HG02885 (cell line): Measurements from ENCODE around the gene NXPH2.

Experiments
- ATAC-seq: cut with Tn5 transposase; IDR thresholded peaks from one replicate; pipeline ENCODE4 v1.9.1; 2021; ENCODE audit warnings: mild to moderate bottlenecking; ENCODE audit not compliant: unreplicated experiment, poor library complexity

The NXPH2 gene

DNA sequence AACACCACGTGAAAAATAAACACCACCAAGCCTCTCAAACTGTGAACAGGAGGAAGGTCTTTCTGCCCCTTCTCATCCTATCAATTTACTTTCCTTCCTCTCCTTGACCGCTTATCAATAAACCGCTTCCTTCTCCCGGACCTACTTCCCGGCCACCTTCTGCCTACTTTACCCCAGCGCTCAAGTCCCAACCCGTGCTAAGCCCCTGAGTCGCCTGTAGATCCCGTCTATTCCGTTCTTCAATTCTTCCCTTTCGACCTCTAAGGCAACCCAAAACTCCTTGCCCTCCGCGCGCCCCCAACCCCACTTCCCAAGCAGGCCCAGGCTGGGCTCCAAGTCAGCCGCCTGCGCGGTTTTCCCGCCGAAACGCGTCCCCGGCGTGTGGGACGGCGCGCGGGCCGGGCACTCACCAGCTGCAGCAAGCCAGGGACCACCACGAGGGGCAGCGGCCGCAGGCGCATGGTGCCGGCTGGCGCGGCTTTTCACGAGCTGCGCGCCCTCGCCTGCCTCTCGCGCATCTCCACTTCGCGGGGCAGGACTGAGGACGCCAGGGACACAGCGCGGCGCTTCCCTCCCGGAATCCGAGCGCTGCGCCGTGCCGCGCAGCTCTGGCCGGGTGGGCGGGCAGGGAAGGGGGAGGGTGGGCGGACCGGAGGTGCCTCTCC lies at the start of gene NXPH2:
TSS of gene NXPH2 (minus strand) at position 610 of the 665 bp plus-strand sequence. CDS start at position 461, 149 bp downstream.
- ATAC-seq, result no peak

DNA sequence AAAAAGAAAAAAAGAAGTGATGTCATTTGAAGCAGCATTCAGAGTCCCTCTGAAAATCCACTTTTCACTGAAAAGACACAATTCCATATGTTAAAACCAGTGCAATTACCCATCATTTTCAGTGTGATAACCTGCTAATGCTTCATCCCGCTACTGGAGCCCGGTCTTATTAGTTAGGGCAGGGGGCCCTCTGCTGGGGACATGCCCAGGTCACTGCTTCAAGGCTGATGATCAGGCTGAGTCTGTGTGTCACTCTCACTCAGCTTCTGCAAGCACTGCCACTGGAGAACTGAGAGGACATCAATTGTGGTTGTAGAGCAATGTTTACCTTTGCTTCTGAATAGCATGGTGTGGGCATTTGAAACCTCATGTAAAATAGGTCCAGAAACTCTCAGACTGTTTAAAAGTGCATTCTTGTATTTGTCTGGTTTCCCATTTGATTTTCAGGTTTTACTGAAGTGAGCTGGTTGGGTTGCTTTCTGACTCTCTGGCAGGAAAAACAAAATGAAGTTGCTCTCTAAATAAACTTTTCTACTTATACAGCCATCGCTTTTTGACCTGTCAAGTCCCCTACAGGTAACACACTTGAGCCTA lies 49.2 kb upstream of the NXPH2 start:
- ATAC-seq, result peak; percentile 83

- peak; percentile 67 for ATAC-seq
Measured at GRCh38 chr2:138827426-138828054, 47.4 kb upstream of the NXPH2 start.

DNA sequence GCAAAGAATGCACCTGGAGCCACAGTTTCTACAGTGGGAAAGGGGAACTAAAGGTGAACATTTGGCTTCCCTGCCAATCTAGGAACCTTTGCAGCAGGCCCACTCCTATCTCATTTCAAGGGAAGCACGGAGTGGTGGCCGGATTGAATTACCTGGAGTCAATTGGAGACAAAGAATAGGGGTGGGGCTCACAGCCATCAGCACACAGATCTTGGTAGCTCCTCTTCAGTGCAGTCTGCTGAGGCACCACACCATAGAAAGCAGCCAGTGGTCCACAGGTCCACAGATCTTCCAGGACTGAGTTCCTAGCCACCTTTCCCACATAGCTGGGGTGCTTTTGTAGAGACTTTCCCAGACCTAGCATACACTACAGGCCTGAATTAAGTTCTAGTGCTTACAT lies 43.5 kb upstream of the NXPH2 start:
- ATAC-seq, result no peak

DNA sequence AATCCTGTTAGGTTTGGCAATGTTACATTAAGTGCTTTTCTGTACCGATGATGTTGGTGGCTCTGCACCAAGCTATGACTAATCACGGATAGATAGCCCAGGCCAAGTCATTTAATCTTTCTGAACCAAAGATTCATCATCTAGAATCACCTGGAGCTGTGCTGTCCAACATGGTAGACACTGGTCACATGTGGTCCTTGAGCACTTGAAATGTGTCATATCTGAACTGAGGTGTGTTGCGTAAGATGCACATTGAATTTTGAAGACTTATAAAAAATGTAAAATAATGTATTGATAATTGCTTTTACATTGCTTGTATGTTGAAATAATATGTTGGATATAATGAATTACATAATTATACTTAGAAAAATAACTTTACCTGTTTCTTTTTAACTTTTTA lies 39.8 kb upstream of the NXPH2 start:
- no peak for ATAC-seq

- ATAC-seq, result no peak
Measured at GRCh38 chr2:138818556-138818955, 38.4 kb upstream of the NXPH2 start.

DNA sequence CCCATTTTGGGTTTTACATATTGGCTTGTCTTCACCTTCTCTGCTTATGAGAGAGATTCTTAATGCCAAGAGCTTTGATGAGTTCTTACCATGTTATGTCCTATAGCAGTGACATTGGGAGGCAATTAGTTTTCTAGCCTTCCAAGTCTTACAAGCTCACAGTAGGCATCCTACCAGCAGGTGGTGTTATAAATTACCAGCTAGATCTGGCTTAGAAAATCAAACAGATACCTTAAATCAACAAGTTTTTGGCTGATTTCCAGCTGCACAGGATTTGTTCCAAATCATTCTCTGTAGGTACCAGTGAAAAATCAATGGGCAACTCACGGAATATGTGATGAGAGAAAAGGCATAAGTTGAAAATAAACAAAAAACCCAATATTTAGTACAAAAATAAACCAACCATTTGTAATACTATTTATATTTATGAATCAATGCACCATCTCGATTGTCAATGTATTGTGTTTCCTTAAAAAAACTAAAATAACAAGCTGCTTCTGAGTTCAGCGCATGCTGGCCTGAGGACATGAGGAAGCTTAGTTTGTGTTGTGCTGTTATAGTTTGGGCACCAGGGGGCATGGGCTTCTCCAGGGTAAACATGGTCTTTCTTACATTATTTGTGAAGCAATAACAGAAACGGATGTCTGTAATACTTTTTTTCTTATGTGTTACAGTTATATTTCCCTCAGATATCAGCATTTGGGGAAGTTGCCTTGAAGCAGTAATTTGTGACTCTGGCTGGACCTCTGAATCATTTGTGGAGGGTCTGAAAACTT lies 34.1 kb upstream of the NXPH2 start:
- peak; percentile 50 for ATAC-seq

- ATAC-seq, result no peak
Measured at GRCh38 chr2:138811431-138811830, 31.2 kb upstream of the NXPH2 start.

DNA sequence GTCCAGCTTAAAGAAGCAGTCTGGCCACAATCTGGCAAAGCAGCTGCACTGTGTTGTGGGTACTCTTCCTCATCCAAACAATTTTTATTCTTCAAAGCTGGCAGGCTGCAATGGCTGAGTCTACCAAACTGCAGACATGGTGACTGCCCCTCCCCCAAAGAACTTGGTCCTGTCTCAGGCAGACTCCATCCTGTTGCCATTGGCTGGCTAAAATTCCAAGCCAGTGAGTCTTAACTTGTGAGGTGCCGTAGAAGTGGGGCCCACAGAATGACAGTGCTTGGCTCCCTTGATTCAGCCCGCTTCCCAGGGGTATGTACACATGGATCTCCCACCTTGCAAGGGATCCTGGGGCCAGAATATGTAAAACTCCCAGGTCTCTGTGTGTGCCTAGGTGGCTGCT lies 14.5 kb upstream of the NXPH2 start:
- no peak for ATAC-seq

DNA sequence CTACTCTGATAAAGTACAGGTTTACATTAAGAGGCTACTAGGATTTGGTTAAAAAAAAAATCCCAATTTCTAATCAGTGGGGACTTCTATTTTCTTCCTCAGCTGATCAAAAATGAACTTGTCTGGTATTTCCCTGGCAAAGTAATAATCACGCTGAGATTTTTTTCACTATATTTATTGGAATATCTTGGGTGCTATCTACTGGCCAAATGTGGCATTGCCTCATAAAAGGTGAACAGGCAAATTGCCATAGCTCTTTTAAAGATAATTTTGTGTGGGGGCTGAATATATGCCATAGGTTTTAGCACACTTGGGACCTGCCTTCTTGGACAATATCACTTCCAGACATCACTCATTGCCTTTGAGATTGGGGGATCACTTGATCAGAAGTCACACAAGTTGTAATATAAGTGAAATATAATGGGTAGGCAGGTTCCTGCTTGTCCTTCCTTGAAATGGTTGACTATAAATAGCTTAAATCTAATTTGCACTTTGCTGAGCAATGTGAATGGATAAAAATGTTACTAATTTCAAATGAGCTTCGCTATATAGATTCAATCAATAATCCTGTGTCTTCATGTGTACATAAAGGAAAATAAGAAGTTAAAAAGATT lies 7.0 kb upstream of the NXPH2 start:
- ATAC-seq, result peak; percentile 73

DNA sequence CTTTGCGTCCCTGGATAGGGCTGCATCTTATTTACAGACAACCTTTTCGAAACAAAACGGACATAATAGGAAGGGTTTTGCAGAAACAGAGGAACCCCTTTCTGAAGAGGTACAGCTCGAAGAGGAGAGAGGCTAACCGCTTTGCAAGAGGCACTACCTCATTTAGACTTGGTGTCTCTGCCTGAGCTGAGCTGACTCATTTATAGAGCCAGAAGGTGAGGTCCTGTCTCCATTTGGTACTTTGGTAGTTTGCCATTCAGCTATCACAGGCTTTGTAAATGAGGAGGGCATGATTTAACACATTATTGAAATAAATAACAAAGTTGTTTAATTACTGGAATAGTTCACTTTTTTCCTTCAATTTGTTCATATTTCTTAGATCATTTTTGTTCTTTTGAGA lies 2.2 kb upstream of the NXPH2 start:
- no peak for ATAC-seq

- no peak for ATAC-seq
Measured at GRCh38 chr2:138780908-138781307, 718 bp upstream of the NXPH2 start.

GRCh38 chr2:138780446-138780880 lies 273 bp upstream of the NXPH2 start:
- no peak for ATAC-seq

DNA sequence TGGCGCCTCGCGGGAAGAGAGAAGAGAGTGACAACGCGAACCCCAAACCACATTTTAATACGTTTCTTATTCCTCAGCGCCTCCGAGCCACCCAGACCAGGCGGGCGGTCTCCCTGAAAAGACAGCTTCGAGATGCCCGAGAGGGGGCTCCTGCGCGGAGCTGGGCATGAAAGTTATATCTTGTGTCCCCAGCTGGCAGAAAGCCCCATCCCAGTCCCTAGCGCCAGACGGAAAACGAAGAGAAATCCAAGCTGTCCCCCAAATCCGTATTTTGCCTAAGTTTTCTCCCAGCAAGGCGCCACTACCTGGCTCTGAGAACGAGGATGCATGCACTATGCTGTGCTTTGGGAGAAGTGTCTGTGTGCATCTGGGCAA lies 797 bp downstream of the NXPH2 start:
- ATAC-seq, result no peak

DNA sequence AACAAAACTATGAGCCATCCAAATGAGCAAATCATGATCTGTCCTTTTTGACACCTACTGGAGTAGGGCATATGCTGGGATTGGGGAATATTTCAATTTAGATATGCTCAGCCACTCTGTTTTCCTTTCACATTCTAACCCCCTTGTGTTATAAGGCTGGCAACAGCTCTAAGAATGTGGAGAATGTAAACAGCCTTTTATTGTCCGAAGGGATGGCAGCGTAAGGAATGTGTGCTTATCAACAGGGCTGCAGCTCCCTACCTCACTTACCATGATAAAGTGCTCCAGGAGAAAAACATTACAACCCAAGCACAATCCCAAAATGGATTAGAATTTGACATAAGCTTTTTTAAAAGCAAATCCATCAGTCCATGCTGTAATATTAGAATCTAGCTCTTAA lies 2.2 kb downstream of the NXPH2 start:
- ATAC-seq, result no peak

DNA sequence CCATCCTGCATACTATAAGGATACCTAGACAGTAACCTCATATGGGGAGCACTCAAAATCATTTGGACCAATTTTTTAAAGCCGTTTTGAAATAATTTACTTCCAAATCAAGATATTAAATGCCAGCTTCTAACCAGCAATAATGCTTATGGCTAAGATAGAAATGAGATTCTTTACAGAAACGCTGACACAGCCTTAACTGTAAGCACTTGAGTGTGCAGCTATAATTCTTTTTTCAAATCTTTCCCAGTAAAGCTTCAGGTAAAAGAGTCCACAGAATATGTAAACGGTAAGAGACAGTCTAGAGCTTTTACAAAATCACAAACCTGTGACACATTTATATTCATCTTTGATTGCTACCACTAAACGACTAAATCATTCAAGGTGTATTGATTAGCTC lies 4.5 kb downstream of the NXPH2 start:
- no peak for ATAC-seq

DNA sequence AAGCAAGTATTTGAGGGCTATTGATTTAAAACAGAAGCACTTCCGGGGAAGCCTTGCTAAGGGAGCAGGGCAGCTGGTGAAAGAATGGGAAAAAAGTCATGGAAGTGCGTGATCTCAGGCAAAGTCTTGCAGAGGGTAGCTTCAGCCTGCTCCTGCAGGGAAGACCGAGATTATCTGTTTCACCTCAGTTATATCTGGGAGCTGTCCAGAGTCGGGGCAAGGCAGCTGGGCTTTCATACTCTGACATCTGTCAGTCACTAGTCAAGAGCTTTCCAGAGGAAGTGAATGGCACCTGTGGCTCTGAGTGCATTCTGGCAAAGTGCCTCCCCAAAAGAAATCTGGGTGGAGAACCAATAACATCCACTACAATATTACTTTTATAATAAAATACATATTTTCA lies 8.7 kb downstream of the NXPH2 start:
- no peak for ATAC-seq

- ATAC-seq, result no peak
Measured at GRCh38 chr2:138767101-138767500, 13.1 kb downstream of the NXPH2 start.

DNA sequence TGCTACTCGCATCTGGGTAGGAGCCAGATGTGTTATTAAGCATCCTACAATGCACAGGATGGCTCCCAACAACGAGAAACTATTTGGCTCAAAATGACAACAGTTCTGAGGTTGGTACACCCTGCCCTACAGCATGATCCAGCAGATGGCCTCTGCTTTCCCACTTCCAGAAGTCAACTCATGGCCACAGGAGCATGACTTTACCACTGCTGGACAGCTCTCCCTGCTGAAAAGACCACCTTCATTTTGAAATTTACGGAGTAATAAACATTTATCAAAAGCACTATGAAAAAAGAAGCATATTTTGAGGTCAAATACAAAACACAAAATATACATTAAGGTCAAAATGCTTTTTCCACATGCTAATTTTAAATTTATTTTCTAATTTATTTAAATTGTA lies 13.7 kb downstream of the NXPH2 start:
- no peak for ATAC-seq

DNA sequence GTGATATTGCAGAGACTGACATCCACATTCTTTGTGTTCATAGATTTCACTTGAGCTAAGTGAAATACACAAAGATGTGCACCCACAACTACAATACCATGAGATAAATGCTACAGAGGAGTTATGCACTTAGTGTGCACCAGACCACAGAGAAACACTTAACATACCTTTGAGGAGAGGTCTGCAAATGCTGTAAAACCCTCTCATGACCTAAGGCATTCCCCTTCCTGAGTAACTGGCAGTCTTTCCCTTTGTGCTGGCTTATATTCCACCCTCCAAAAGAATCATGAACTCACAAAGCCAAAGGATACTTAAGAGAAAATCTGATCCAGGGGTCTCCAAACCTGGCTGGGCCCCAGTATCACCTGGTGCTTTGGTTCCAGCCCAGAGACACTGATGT lies 16.2 kb downstream of the NXPH2 start:
- no peak for ATAC-seq

DNA sequence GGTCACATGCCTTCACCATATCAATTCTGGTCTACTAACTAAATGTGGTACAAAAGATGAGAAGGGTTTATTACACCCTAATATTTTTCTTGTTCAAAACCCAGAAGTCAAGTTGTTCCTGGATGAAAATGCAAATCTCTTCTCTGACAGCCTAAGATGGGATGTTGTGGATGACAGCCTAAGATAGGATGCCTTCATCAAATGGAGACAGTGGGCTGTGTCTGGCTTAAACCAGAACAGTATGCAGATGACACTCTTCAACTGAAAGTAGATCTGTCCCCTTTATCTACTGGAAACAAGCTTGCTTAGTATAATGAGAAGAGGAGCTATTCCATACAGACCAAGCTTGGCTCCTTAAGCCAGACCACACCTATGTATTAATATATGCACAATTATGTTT lies 17.7 kb downstream of the NXPH2 start:
- no peak for ATAC-seq
